Measurements from ENCODE around the gene ASPSCR1.

DNA sequence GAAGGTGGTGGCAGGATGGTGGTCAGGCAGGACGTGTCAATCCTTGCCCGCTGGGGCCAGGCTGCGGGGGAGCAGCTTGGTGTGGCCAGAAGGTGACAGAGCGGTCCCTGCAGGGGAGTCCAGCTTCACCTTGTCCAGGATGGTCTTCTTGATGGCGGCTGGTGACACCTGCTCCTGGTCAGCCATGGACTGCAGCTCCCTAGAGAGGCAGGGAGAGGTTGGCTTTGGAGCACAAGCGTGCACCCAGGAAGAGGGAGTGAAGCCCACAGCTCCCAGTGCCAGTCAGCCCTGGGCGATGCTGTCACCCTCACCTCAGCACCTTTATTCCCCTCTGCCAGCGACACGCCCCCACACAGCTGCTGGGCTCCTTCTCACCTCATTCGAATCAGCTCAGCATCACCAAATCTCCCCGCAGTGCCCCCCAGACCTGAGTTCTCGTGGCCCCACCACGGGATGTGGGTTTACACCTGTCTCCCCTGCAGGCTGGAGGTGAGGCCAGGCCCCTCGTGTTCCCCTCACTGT is 44.2 kb upstream of the ASPSCR1 start:
- TF ChIP-seq, protein P1, sequence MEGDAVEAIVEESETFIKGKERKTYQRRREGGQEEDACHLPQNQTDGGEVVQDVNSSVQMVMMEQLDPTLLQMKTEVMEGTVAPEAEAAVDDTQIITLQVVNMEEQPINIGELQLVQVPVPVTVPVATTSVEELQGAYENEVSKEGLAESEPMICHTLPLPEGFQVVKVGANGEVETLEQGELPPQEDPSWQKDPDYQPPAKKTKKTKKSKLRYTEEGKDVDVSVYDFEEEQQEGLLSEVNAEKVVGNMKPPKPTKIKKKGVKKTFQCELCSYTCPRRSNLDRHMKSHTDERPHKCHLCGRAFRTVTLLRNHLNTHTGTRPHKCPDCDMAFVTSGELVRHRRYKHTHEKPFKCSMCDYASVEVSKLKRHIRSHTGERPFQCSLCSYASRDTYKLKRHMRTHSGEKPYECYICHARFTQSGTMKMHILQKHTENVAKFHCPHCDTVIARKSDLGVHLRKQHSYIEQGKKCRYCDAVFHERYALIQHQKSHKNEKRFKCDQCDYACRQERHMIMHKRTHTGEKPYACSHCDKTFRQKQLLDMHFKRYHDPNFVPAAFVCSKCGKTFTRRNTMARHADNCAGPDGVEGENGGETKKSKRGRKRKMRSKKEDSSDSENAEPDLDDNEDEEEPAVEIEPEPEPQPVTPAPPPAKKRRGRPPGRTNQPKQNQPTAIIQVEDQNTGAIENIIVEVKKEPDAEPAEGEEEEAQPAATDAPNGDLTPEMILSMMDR (IDR thresholded peaks at IDR 0.05) = no peak
- no peak for TF ChIP-seq POLR2AphosphoS5 (IDR thresholded peaks at IDR 0.05)
